Stimulated activated CD4-positive, alpha-beta T cell treated with anti-CD3 and anti-CD28 coated beads, Interleukin-12 subunit alpha, Interleukin-12 subunit beta, amount 100 ng/mL, for 4 hours (primary cell): Measurements from ENCODE around the gene LRP1B.
"Not testable (repeated sequence)": the region's sequence is repeated elsewhere in the genome, so short reads cannot be mapped to it uniquely, and the experiment has no call there.

Experiments
- DNase-seq: peaks from one replicate; pipeline ENCODE4 v3.0.0-alpha.2; 2020

Gene LRP1B

GRCh38 chr2:141863964-141864363 is 266.9 kb downstream of the LRP1B start:
- DNase-seq = no peak

- no peak for DNase-seq
Measured at GRCh38 chr2:141856215-141856919, 274.4 kb downstream of the LRP1B start.

GRCh38 chr2:141848191-141848590 is 282.6 kb downstream of the LRP1B start:
- DNase-seq = no peak

- DNase-seq = no peak
Measured at GRCh38 chr2:141844231-141844630, 286.6 kb downstream of the LRP1B start.

- no peak for DNase-seq
Measured at GRCh38 chr2:141835103-141835502, 295.7 kb downstream of the LRP1B start.

GRCh38 chr2:141828761-141829160 is 302.1 kb downstream of the LRP1B start:
- DNase-seq = no peak

- DNase-seq = no peak
Measured at GRCh38 chr2:141824790-141825189, 306.0 kb downstream of the LRP1B start.

GRCh38 chr2:141820893-141821292 is 309.9 kb downstream of the LRP1B start:
- DNase-seq = no peak

GRCh38 chr2:141815320-141815719 is 315.5 kb downstream of the LRP1B start:
- not testable (repeated sequence) for DNase-seq

GRCh38 chr2:141814150-141814549 is 316.7 kb downstream of the LRP1B start:
- no peak for DNase-seq

- DNase-seq = no peak
Measured at GRCh38 chr2:141810148-141810547, 320.7 kb downstream of the LRP1B start.

GRCh38 chr2:141806090-141806489 is 324.7 kb downstream of the LRP1B start:
- DNase-seq = no peak

GRCh38 chr2:141805302-141805701 is 325.5 kb downstream of the LRP1B start:
- no peak for DNase-seq

- DNase-seq = no peak
Measured at GRCh38 chr2:141796449-141796848, 334.4 kb downstream of the LRP1B start.

- no peak for DNase-seq
Measured at GRCh38 chr2:141791521-141791920, 339.3 kb downstream of the LRP1B start.

- no peak for DNase-seq
Measured at GRCh38 chr2:141782574-141782973, 348.2 kb downstream of the LRP1B start.

- DNase-seq = no peak
Measured at GRCh38 chr2:141778315-141778835, 352.4 kb downstream of the LRP1B start.

- no peak for DNase-seq
Measured at GRCh38 chr2:141770530-141770929, 360.3 kb downstream of the LRP1B start.

GRCh38 chr2:141767691-141768090 is 363.1 kb downstream of the LRP1B start:
- no peak for DNase-seq

- DNase-seq = no peak
Measured at GRCh38 chr2:141767051-141767450, 363.8 kb downstream of the LRP1B start.

- no peak for DNase-seq
Measured at GRCh38 chr2:141766225-141766624, 364.6 kb downstream of the LRP1B start.

- DNase-seq = no peak
Measured at GRCh38 chr2:141748616-141749015, 382.2 kb downstream of the LRP1B start.

GRCh38 chr2:141741652-141742051 is 389.2 kb downstream of the LRP1B start:
- no peak for DNase-seq

GRCh38 chr2:141737492-141738255 is 393.1 kb downstream of the LRP1B start:
- DNase-seq = no peak
